ENCODE results near the gene MYRIP. TPM values are rescaled to one million over a fixed set of nuclear protein-coding genes. Genes with fewer than 3 reads are reported as not detected.

The MYRIP gene
- total and polyA plus RNA-seq, 2 experiments from 2014 or later = 0.36 to 0.60 TPM

DNA sequence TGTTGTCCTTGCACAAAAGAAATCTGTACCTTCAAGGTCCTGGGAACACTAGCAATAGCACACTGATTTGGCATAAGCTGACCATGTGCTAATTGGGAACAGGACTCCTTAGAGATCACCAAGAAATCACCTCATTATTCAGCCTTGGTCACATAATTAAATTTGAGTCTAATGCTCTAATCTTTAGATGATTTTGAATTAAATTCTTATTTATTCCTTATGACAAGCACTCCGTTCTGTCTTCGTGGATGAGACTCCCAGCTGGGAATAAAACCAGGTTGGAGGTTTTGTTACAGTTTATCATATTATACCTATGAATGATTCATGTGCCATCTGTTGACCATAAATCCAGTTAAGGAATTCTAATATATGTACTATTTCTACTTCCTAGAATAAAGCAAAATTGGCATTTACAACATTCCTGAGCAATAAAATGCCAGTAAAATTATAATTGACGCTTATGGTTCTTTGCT lies 162.2 kb downstream of the MYRIP start:
- H3K4me3 ChIP-seq = no peak overlapping the region
- no peak for TF ChIP-seq CTCF (IDR thresholded peaks at IDR 0.05; ENCODE audit: low read depth, low read length)
- H3K27me3 ChIP-seq = no peaks in the 10 kb centered on the region

GRCh38 chr3:39972508-39972907 lies 163.1 kb downstream of the MYRIP start:
- H3K27ac ChIP-seq = no peak overlapping the region
- no peaks in the 10 kb centered on the region for H3K9me3 ChIP-seq (ENCODE audit: low read depth)
- H3K36me3 ChIP-seq = no peaks in the 10 kb centered on the region
- no peak for DNase-seq (ENCODE audit: low read depth in 1 of 2, low spot score in 1 of 2)
- H3K4me1 ChIP-seq (ENCODE audit: low read depth) = no peaks in the 10 kb centered on the region
- TF ChIP-seq CTCF (IDR thresholded peaks at IDR 0.05; ENCODE audit: low read depth, low read length) = no peak
- H3K27me3 ChIP-seq = no peaks in the 10 kb centered on the region
- no peak overlapping the region for H3K4me3 ChIP-seq

More for the DNA sequence above, 162.2 kb downstream of the MYRIP start:
- Histone ChIP-seq H3K36me3 (no peaks in the 10 kb centered on the region), H3K27ac (no peak overlapping the region), H3K4me1 (ENCODE audit: low read depth) (no peaks in the 10 kb centered on the region), H3K9me3 (ENCODE audit: low read depth) (no peaks in the 10 kb centered on the region)
- DNase-seq (ENCODE audit: low read depth in 1 of 2, low spot score in 1 of 2) = no peak

DNA sequence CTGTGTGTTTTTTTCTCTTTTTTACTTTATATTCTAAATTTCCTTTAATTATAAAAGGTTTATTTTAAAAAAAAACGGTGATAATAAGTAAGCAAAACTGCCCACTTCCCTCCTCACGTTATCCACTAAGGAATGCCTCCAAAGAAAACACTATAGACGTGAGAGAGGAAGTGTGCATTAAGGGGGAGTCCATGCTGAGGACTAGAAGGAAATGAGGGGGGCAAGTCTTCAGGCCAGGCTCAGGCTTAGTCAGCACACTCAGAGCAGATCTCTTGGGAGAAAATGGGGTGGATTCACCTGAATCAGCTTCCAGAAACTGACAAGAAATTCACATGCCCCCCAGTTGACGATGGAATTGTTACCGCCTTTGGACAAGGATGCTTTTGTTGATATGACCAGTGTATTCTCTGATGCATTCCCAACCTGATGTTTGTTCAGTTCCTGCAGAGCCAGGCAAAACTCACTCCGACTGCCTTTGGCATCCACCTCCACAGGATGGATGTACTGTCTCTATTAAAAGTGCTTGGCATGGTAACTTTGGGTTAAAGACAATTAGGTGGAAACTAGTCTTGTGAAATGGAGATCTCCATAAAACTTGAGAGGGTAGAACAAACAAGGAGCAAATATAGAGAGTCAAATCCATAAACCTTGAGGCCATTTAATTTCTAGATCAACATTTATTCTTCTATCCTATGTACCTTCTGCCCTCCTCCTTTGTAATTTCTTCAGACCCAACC lies 167.8 kb downstream of the MYRIP start:
- Histone ChIP-seq H3K27ac (no peak overlapping the region), H3K4me1 (ENCODE audit: low read depth) (no peaks in the 10 kb centered on the region), H3K36me3 (no peaks in the 10 kb centered on the region), H3K4me3 (no peak overlapping the region), H3K27me3 (no peaks in the 10 kb centered on the region), H3K9me3 (ENCODE audit: low read depth) (no peaks in the 10 kb centered on the region)
- no peak for DNase-seq (ENCODE audit: low read depth in 1 of 2, low spot score in 1 of 2)
- TF ChIP-seq CTCF (IDR thresholded peaks at IDR 0.05; ENCODE audit: low read depth, low read length) = no peak

GRCh38 chr3:39978308-39978707 lies 168.9 kb downstream of the MYRIP start:
- no peak overlapping the region for H3K4me3 ChIP-seq
- H3K4me1 ChIP-seq (ENCODE audit: low read depth) = no peaks in the 10 kb centered on the region
- H3K27ac ChIP-seq = no peak overlapping the region
- DNase-seq (ENCODE audit: low read depth in 1 of 2, low spot score in 1 of 2) = no peak
- no peaks in the 10 kb centered on the region for H3K9me3 ChIP-seq (ENCODE audit: low read depth)
- no peaks in the 10 kb centered on the region for H3K36me3 ChIP-seq
- H3K27me3 ChIP-seq = no peaks in the 10 kb centered on the region
- TF ChIP-seq CTCF (IDR thresholded peaks at IDR 0.05; ENCODE audit: low read depth, low read length) = no peak

- DNase-seq (ENCODE audit: low read depth in 1 of 2, low spot score in 1 of 2) = no peak
- Histone ChIP-seq H3K4me3 (no peak overlapping the region), H3K36me3 (no peaks in the 10 kb centered on the region), H3K4me1 (ENCODE audit: low read depth) (no peaks in the 10 kb centered on the region), H3K9me3 (ENCODE audit: low read depth) (no peaks in the 10 kb centered on the region), H3K27me3 (no peaks in the 10 kb centered on the region), H3K27ac (no peak overlapping the region)
- TF ChIP-seq CTCF (IDR thresholded peaks at IDR 0.05; ENCODE audit: low read depth, low read length) = no peak
Measured at GRCh38 chr3:39980058-39980457, 170.6 kb downstream of the MYRIP start.
